ENCODE results near the gene ZNF480. TPM values are rescaled to one million over a fixed set of nuclear protein-coding genes. Genes with fewer than 3 reads are reported as not detected.

The ZNF480 gene
- total and polyA plus RNA-seq, 2 donors (not counting 3 experiments of a cell fraction or from before 2014, with no cell fraction given) = 3.6 to 10.0 TPM

- no TSS peak for BruUV-seq (replicated peaks)
- Histone ChIP-seq H3K9ac (replicated peaks; ENCODE audit: extremely low read depth, insufficient read depth, low read length) (peak overlapping the region; percentile 98), H3K4me1 (ENCODE audit: control insufficient read depth, extremely low read depth, insufficient read depth, low read length) (peaks cover 8% of the 10 kb centered on the region), H3K9me1 (replicated peaks; ENCODE audit: control insufficient read depth, extremely low read depth, insufficient read depth, low read length) (no peaks in the 10 kb centered on the region), H3K27ac (ENCODE audit: insufficient read depth, low read depth, low read length) (peak overlapping the region; percentile 97), H3K4me3 (replicated peaks in 1 of 3; ENCODE audit: insufficient read depth in 1 of 3, low read depth in 1 of 3, low read length in 3 of 3) (peak overlapping the region; percentile 61 to 80 (median 75)), H3K9me3 (replicated peaks; ENCODE audit: control insufficient read depth, insufficient read depth, low read length) (no peaks in the 10 kb centered on the region), H3K4me2 (ENCODE audit: insufficient read depth, low read length) (peak overlapping the region; percentile 81), H3K36me3 (ENCODE audit: control insufficient read depth in 2 of 2, extremely low read depth in 1 of 2, insufficient read depth in 2 of 2, low read length in 2 of 2) (peaks cover 3 to 7% of the 10 kb centered on the region in 2 experiments), H2AFZ (ENCODE audit: low read depth, low read length) (peak overlapping the region; percentile 66), H3K27me3 (ENCODE audit: control insufficient read depth in 2 of 2, insufficient read depth in 2 of 2, low read length in 2 of 2) (no peaks in the 10 kb centered on the region), H3K79me2 (ENCODE audit: control insufficient read depth, insufficient read depth, low read length) (no peaks in the 10 kb centered on the region), H4K20me1 (replicated peaks; ENCODE audit: control insufficient read depth, extremely low read depth, insufficient read depth, low read length) (no peaks in the 10 kb centered on the region)
- DNase-seq (ENCODE audit: low read depth, low spot score) (no peak), FAIRE-seq (no peak)
- dilution Hi-C loops (cut with MboI; ENCODE audit: extremely low pct_ligation_motif_present, low sequenced_read_pairs) = no loop called here
- intact Hi-C loops (cut with micrococcal nuclease) = no loop called here
- POLR2A ChIA-PET = interaction anchor here (1.1 kb wide), 1 partner anchor 157 kb away, joined by 4 read pairs; no protein-coding TSS in a partner anchor
- TF ChIP-seq MYC (IDR thresholded peaks at IDR 0.05; ENCODE audit: low read depth, low read length) (no peak), POLR2A (IDR thresholded peaks at IDR 0.05; ENCODE audit: low read depth, low read length) (no peak), FOS (IDR thresholded peaks at IDR 0.05; ENCODE audit: borderline replicate concordance, insufficient read depth, low read length) (no peak), POLR2AphosphoS5 (IDR thresholded peaks at IDR 0.05; ENCODE audit: insufficient read depth, low read depth, low read length) (no peak), EZH2 (IDR thresholded peaks at IDR 0.05; ENCODE audit: borderline replicate concordance, low read depth, low read length, severe bottlenecking) (no peak), MAX (IDR thresholded peaks at IDR 0.05; ENCODE audit: insufficient read depth, insufficient read length) (no peak), JUN (IDR thresholded peaks at IDR 0.05; ENCODE audit: borderline replicate concordance, insufficient read depth, insufficient read length, low read depth) (no peak), GATA2 (IDR thresholded peaks at IDR 0.05; ENCODE audit: insufficient read depth, insufficient read length, low read depth, low read length) (no peak)
- TF ChIP-seq, protein P1, sequence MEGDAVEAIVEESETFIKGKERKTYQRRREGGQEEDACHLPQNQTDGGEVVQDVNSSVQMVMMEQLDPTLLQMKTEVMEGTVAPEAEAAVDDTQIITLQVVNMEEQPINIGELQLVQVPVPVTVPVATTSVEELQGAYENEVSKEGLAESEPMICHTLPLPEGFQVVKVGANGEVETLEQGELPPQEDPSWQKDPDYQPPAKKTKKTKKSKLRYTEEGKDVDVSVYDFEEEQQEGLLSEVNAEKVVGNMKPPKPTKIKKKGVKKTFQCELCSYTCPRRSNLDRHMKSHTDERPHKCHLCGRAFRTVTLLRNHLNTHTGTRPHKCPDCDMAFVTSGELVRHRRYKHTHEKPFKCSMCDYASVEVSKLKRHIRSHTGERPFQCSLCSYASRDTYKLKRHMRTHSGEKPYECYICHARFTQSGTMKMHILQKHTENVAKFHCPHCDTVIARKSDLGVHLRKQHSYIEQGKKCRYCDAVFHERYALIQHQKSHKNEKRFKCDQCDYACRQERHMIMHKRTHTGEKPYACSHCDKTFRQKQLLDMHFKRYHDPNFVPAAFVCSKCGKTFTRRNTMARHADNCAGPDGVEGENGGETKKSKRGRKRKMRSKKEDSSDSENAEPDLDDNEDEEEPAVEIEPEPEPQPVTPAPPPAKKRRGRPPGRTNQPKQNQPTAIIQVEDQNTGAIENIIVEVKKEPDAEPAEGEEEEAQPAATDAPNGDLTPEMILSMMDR (IDR thresholded peaks at IDR 0.05; ENCODE audit: extremely low read depth in 1 of 2, insufficient read depth in 1 of 2, low read depth in 1 of 2, low read length in 2 of 2) = no peak
- CTCF ChIA-PET = interaction anchor here (0.7 to 1.0 kb wide), 2 partner anchors 28 to 197 kb away, joined by 3 read pairs; partner anchors contain the start of gene ZNF528
Observed at GRCh38 chr19:52370341-52370710, 73.4 kb downstream of the ZNF480 start.

MicroRNAs encoded within 50 kb of the gene (microRNA counts, 767-probe panel; counts per million panel counts)
- microRNA hsa-miR-643 = 723 counts per million, percentile 96 among the panel's probes with 10 or more counts

Small RNA genes within 50 kb of the gene (microRNA-seq; reads per million reads assigned to microRNA genes)
- 3.5 reads per million for gene MIR643 (ENCODE audit: borderline number of aligned reads, borderline replicate concordance)

Small RNA genes within 50 kb of the gene (small RNA-seq; reads per million reads assigned to genes)
- gene MIR643 (ENCODE audit: insufficient read depth, insufficient read length, low read depth, low replicate concordance) (not detected), gene RF00019 (ENCODE audit: insufficient read depth, insufficient read length, low read depth, low replicate concordance) (not detected)

Other genes with a start within 250 kb of the ZNF480 start
- gene ZNF432, start 248.3 kb upstream of the ZNF480 start, total RNA-seq = 8.9 and 10.9 TPM in 2 replicates
- 3.5 TPM in 2 replicates for gene ZNF432, start 248.3 kb upstream of the ZNF480 start, polyA plus RNA-seq
- gene ZNF841, start 201.4 kb upstream of the ZNF480 start, total RNA-seq = 17.7 and 18.6 TPM in 2 replicates
- 5.2 and 5.5 TPM in 2 replicates for gene ZNF841, start 201.4 kb upstream of the ZNF480 start, polyA plus RNA-seq
- 8.7 and 9.1 TPM in 2 replicates for gene ZNF616, start 157.2 kb upstream of the ZNF480 start, total RNA-seq
- gene ZNF616, start 157.2 kb upstream of the ZNF480 start, polyA plus RNA-seq = 1.1 and 1.7 TPM in 2 replicates
- gene ZNF836, start 125.5 kb upstream of the ZNF480 start, total RNA-seq = 7.2 and 9.3 TPM in 2 replicates
- gene ZNF836, start 125.5 kb upstream of the ZNF480 start, polyA plus RNA-seq = 2.1 and 2.6 TPM in 2 replicates
- gene PPP2R1A, start 107.1 kb upstream of the ZNF480 start, total RNA-seq = 253 and 257 TPM in 2 replicates
- gene PPP2R1A, start 107.1 kb upstream of the ZNF480 start, polyA plus RNA-seq = 216 and 221 TPM in 2 replicates
- gene ZNF766, start 27.6 kb upstream of the ZNF480 start, total RNA-seq = 8.9 and 9.1 TPM in 2 replicates
- gene ZNF766, start 27.6 kb upstream of the ZNF480 start, polyA plus RNA-seq = 1.8 and 2.9 TPM in 2 replicates
- gene ZNF610, start 39.1 kb downstream of the ZNF480 start, total RNA-seq = 0.97 and 1.1 TPM in 2 replicates
- 1.3 and 1.7 TPM in 2 replicates for gene ZNF610, start 39.1 kb downstream of the ZNF480 start, polyA plus RNA-seq
- 7.9 and 11.0 TPM in 2 replicates for gene ZNF880, start 72.8 kb downstream of the ZNF480 start, total RNA-seq
- 8.3 and 10.7 TPM in 2 replicates for gene ZNF880, start 72.8 kb downstream of the ZNF480 start, polyA plus RNA-seq
- gene ZNF528, start 100.7 kb downstream of the ZNF480 start, total RNA-seq = 11.3 and 16.1 TPM in 2 replicates
- gene ZNF528, start 100.7 kb downstream of the ZNF480 start, polyA plus RNA-seq = 5.3 and 6.2 TPM in 2 replicates
- not detected in 2 replicates for gene ZNF534, start 132.0 kb downstream of the ZNF480 start, total RNA-seq
- gene ZNF534, start 132.0 kb downstream of the ZNF480 start, polyA plus RNA-seq = not detected in 2 replicates
- 0.85 and 1.00 TPM in 2 replicates for gene ZNF578, start 156.4 kb downstream of the ZNF480 start, total RNA-seq
- gene ZNF578, start 156.4 kb downstream of the ZNF480 start, polyA plus RNA-seq = 0.40 and 0.46 TPM in 2 replicates
- gene ZNF808, start 230.5 kb downstream of the ZNF480 start, total RNA-seq = 13.6 and 15.2 TPM in 2 replicates
- 1.8 and 1.9 TPM in 2 replicates for gene ZNF808, start 230.5 kb downstream of the ZNF480 start, polyA plus RNA-seq

Measured in endothelial cell of umbilical vein (primary cell).